Cardiac fibroblast (primary cell): Measurements from ENCODE around the gene IL1R2.
A peak's percentile ranks its signal among the peaks of the same experiment; 100 is the strongest.

ENCODE experiments used
- DNase-seq, 2 donors: peaks; one replicate each; pipeline versions ENCODE4 v3.0.0 to v3.0.0-alpha.2; 2010; ENCODE audit warnings: low read depth in 2 of 2
- H3K4me3 ChIP-seq, 2 donors: replicated peaks in 1 of 2; 1 replicate in 1 of 2; 2 replicates in 1 of 2; pipeline ENCODE4 v1.5.1; 2011; ENCODE audit warnings: low read depth in 2 of 2, low read length in 2 of 2, mild to moderate bottlenecking in 2 of 2, moderate library complexity in 1 of 2
- TF ChIP-seq, protein P1 (sequence below): IDR thresholded peaks from one replicate; pipeline ENCODE4 v1.5.1; 2011; ENCODE audit warnings: low read depth, mild to moderate bottlenecking, low read length, inconsistent platforms

The IL1R2 gene

DNA sequence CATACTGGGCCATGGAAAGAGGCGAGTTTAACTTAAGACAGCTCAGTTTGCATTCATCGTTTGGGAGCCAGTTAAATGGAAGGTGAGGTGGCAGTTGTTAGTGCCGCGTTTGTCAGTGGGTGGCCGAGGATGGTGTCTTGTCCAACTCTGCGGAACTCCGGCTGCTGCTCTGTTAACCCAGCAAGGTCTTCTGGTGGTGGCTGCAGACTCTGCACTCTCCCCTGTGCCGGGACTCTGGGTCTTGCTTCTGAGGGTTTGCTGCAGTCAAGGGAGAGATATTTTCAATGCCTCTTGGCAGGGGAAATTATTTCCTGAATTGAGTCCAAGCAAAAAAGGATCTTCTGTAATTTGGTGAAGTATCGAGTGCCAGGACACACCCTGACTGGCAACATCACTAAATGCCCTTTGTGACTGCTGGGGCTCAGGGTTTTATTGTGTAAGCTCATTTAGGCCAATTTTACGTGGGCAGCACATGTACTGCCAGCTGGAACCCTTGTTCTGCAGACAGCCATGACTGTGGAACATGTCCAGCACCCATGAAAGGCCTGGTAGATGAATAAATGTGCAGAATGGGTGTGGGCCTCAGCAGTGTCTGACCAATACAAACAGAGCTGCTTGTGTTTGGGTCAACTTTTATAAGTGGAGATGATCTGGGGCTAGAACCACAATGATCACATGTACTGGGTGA is 58.1 kb downstream of the IL1R2 start:
- DNase-seq, result peak; percentile 38 to 97
- no peak overlapping the region for H3K4me3 ChIP-seq
- TF ChIP-seq, protein P1, sequence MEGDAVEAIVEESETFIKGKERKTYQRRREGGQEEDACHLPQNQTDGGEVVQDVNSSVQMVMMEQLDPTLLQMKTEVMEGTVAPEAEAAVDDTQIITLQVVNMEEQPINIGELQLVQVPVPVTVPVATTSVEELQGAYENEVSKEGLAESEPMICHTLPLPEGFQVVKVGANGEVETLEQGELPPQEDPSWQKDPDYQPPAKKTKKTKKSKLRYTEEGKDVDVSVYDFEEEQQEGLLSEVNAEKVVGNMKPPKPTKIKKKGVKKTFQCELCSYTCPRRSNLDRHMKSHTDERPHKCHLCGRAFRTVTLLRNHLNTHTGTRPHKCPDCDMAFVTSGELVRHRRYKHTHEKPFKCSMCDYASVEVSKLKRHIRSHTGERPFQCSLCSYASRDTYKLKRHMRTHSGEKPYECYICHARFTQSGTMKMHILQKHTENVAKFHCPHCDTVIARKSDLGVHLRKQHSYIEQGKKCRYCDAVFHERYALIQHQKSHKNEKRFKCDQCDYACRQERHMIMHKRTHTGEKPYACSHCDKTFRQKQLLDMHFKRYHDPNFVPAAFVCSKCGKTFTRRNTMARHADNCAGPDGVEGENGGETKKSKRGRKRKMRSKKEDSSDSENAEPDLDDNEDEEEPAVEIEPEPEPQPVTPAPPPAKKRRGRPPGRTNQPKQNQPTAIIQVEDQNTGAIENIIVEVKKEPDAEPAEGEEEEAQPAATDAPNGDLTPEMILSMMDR, result no peak

GRCh38 chr2:102050854-102051391 is 59.2 kb downstream of the IL1R2 start:
- TF ChIP-seq, protein P1, result no peak
- DNase-seq, result peak; percentile 89 to 99
- no peak overlapping the region for H3K4me3 ChIP-seq

DNA sequence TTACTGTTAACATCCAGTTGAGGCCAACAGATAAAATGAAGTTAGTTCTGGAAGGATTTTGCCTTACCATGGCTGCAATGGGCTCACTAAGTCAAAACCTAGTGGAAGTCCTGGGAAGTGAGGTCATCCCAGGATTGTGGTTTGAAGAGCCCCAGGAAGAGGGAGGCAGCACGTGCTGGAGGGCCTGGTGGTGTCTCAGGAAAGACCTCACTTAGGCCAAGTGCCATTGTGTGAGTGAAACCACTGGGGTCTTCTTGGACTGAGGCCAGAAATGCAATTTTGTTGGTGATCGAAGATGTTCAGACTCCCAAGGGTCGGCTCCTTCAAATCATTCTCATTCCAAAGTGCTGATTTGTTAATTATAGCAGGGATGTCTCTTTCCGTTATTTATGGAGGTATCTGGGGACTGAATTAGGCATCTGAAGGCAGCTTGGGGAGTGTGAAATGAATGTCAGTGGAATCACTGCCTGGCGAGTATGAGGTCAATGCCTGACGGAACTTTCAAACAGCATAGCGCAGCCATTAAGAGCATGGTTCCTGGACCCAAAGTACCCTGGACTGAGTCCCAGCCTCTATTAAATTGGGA is 60.0 kb downstream of the IL1R2 start:
- H3K4me3 ChIP-seq, result no peak overlapping the region
- TF ChIP-seq, protein P1, result no peak
- peak; percentile 57 to 62 for DNase-seq

- TF ChIP-seq, protein P1, result no peak
- H3K4me3 ChIP-seq, result no peak overlapping the region
- no peak for DNase-seq
Observed at GRCh38 chr2:102052365-102052764, 60.6 kb downstream of the IL1R2 start.

GRCh38 chr2:102053096-102053495 is 61.3 kb downstream of the IL1R2 start:
- DNase-seq, result no peak
- TF ChIP-seq, protein P1, result no peak
- H3K4me3 ChIP-seq, result no peak overlapping the region

DNA sequence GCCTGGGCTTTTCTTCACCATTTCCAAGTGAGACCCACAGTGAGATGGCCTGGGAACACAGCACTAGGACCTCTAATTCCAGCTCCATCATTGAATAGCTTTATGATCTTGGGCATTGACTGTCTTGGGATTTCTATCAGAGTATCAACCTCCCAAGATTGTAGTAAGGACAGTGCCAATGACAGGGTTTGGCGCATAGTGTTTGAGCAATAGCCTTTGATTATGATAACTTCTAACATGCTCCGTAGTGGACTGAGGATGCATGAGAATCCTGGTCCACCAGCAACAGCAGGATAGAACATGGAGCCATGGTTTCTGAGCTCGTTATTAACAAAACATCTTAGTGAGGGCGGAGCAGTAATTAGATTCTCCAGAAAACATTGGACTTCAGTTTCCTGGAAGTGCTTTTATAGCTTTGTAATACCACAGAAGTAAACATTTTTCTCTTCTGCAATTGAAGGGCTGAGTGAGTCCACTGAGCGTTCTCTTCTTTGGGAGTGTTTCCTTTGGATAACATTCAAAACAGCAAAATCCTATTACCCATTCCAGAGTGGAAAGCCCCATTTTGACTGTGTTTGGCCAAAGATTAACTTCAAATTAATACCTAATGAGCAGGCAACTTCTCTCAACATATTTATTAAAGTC is 63.7 kb downstream of the IL1R2 start:
- DNase-seq, result peak; percentile 63 to 82
- TF ChIP-seq, protein P1, result no peak
- no peak overlapping the region for H3K4me3 ChIP-seq
